SK-N-SH treated with all-trans-retinoic acid at 6 μM for 48 hours (cell line): ENCODE data around the gene DTWD1.

Experiments
- ATAC-seq: fragments of 200-7000 bp; cut with Tn5 transposase; 3 replicates; pipeline ENCODE4 v1.9.1; 2020; ENCODE audit warnings: mild to moderate bottlenecking, moderate library complexity
- BACH2 ChIP-seq: fragments of 250-450 bp; sonication (Bioruptor Pico); IDR thresholded peaks from 2 replicates; pipeline ENCODE4 v1.9.0; 2021; ENCODE audit warnings: mild to moderate bottlenecking, borderline replicate concordance
- CSDC2 ChIP-seq: fragments of 250-450 bp; sonication (Bioruptor Pico); IDR thresholded peaks from 2 replicates; pipeline ENCODE4 v1.5.0; 2020; ENCODE audit warnings: mild to moderate bottlenecking, moderate library complexity
- ESRRG ChIP-seq: fragments of 250-450 bp; sonication (Bioruptor Pico); IDR thresholded peaks from 2 replicates; pipeline ENCODE4 v1.6.1; 2021; ENCODE audit warnings: mild to moderate bottlenecking
- GLIS3 ChIP-seq: fragments of 250-450 bp; sonication (Bioruptor Pico); IDR thresholded peaks from 2 replicates; pipeline ENCODE4 v1.5.0; 2020; ENCODE audit warnings: mild to moderate bottlenecking, moderate library complexity
- ISL1 ChIP-seq: fragments of 250-450 bp; sonication (Bioruptor Pico); IDR thresholded peaks from 2 replicates; pipeline ENCODE4 v2.1.2; 2022; ENCODE audit warnings: mild to moderate bottlenecking, moderate library complexity
- OSR1 ChIP-seq: fragments of 250-450 bp; sonication (Bioruptor Pico); IDR thresholded peaks from 2 replicates; pipeline ENCODE4 v1.8.0; 2022; ENCODE audit warnings: moderate library complexity, mild to moderate bottlenecking, inconsistent platforms
- PATZ1 ChIP-seq: fragments of 250-450 bp; sonication (Bioruptor Pico); IDR thresholded peaks from 2 replicates; pipeline ENCODE4 v1.8.0; 2020; ENCODE audit warnings: mild to moderate bottlenecking, moderate library complexity, borderline replicate concordance
- PPARA ChIP-seq: fragments of 250-450 bp; sonication (Bioruptor Pico); IDR thresholded peaks from 2 replicates; pipeline ENCODE4 v1.5.0; 2020; ENCODE audit warnings: mild to moderate bottlenecking, borderline replicate concordance
- RARB ChIP-seq: fragments of 250-450 bp; sonication (Bioruptor Pico); IDR thresholded peaks from 2 replicates; pipeline ENCODE4 v1.8.0; 2021; ENCODE audit warnings: mild to moderate bottlenecking, moderate library complexity
- TCF4 ChIP-seq: fragments of 250-450 bp; sonication (Bioruptor Pico); IDR thresholded peaks from 2 replicates; pipeline ENCODE4 v1.8.0; 2021; ENCODE audit warnings: mild to moderate bottlenecking, moderate library complexity, borderline replicate concordance
- TOX ChIP-seq: fragments of 250-450 bp; sonication (Bioruptor Pico); IDR thresholded peaks from 2 replicates; pipeline ENCODE4 v1.8.0; 2021; ENCODE audit warnings: mild to moderate bottlenecking, moderate library complexity, borderline replicate concordance
- ZC3H10 ChIP-seq: fragments of 250-450 bp; sonication (Bioruptor Pico); IDR thresholded peaks from 2 replicates; pipeline ENCODE4 v1.5.1; 2021; ENCODE audit warnings: mild to moderate bottlenecking, moderate library complexity
- ZFP3 ChIP-seq: fragments of 250-450 bp; sonication (Bioruptor Pico); IDR thresholded peaks from 2 replicates; pipeline ENCODE4 v1.5.0; 2020; ENCODE audit warnings: mild to moderate bottlenecking, moderate library complexity
- ZFP30 ChIP-seq: fragments of 450-650 bp; formaldehyde crosslinking; IDR thresholded peaks from 2 replicates; pipeline ENCODE4 v1.5.0; 2022; ENCODE audit warnings: mild to moderate bottlenecking, moderate library complexity
- ZNF565 ChIP-seq: fragments of 450-650 bp; formaldehyde crosslinking; conservative IDR thresholded peaks from 2 replicates; pipeline ENCODE4 v1.5.0; 2020; ENCODE audit warnings: low read depth, mild to moderate bottlenecking, moderate library complexity
- ZNF70 ChIP-seq: fragments of 450-650 bp; formaldehyde crosslinking; IDR thresholded peaks from 2 replicates; pipeline ENCODE4 v1.5.0; 2020; ENCODE audit warnings: mild to moderate bottlenecking, moderate library complexity
- ZNF8 ChIP-seq: fragments of 450-650 bp; formaldehyde crosslinking; IDR thresholded peaks from 2 replicates; pipeline ENCODE4 v1.5.0; 2020; ENCODE audit warnings: mild to moderate bottlenecking, moderate library complexity
- TF ChIP-seq, protein P1 (sequence below): fragments of 250-450 bp; sonication (Bioruptor Pico); IDR thresholded peaks from 2 replicates; pipeline ENCODE4 v1.8.0; 2021; ENCODE audit warnings: low read depth, mild to moderate bottlenecking, moderate library complexity, borderline replicate concordance
- TF ChIP-seq, protein P2 (sequence below): fragments of 250-450 bp; sonication (Bioruptor Pico); IDR thresholded peaks from 2 replicates; pipeline ENCODE4 v1.5.0; 2020; ENCODE audit warnings: mild to moderate bottlenecking, moderate library complexity
- TF ChIP-seq, protein P3 (sequence below): fragments of 250-450 bp; sonication (Bioruptor Pico); IDR thresholded peaks from 2 replicates; pipeline ENCODE4 v1.5.1; 2020; ENCODE audit warnings: low read depth, mild to moderate bottlenecking, moderate library complexity

Gene DTWD1

DNA sequence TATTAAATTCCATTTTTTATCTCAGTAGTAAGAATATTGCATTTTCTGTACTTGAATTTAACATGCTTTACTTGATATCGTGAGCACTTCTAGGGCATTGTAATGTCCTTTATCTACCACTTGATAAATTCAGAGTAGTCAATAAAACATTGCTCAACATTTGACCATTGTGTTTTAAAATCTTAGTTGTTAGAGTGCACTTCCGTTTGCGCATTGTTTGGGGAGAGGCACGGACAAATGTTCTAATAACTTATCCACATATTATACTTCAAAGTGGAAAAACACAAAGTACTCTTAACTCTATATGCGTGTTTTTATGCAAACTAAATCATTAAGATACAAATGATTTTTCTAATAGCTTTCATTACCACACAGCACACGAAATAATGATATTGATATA lies 649 bp upstream of the DTWD1 start (continued):
- TF ChIP-seq PATZ1 (CRISPR knock-in tag), result no peak
- TF ChIP-seq PPARA (CRISPR knock-in tag), result no peak
- TF ChIP-seq ESRRG, result no peak
- no peak for TF ChIP-seq ZC3H10
- TF ChIP-seq TOX, result no peak
- no peak for TF ChIP-seq ZFP30 (CRISPR knock-in tag)

DNA sequence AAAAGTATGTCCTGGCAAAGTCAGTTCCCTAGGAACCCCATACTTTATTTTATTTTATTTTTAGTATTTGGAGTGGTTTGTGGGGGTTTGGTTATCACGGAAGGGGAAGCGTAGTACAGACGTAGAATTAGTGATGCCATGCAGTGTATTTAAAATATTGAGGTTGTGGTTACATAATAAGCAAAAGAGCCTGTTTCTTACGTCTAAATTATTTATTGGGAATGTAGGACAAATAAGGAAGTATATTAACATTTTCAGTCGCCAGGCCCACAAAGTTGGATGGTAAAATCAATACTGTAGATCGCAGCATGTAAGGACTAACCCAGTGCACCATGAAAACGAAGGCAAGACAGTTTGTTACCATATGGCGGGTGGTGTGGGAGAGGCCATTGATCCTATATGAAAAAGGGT lies 558 bp downstream of the DTWD1 start:
- ATAC-seq, result no peak
- TF ChIP-seq BACH2 (CRISPR knock-in tag) (no peak), TOX (no peak), ESRRG (no peak), ZFP30 (CRISPR knock-in tag) (no peak)
- TF ChIP-seq, all 23 proteins: peak for 0

GRCh38 chr15:49621887-49622286 lies 1.0 kb downstream of the DTWD1 start:
- TF ChIP-seq TCF4 (CRISPR knock-in tag) (no peak), ZNF70 (CRISPR knock-in tag) (0 out of 2 replicates have a peak, but pooled peaks have one; percentile 43)
- ATAC-seq, result no peak

GRCh38 chr15:49622561-49622960 lies 1.7 kb downstream of the DTWD1 start:
- ATAC-seq, result no peak
- TF ChIP-seq ISL1 (CRISPR knock-in tag) (no peak), BACH2 (CRISPR knock-in tag) (no peak), ZC3H10 (no peak), ZNF70 (CRISPR knock-in tag) (no peak), TCF4 (CRISPR knock-in tag) (no peak), ZNF565 (CRISPR knock-in tag) (no peak), CSDC2 (CRISPR knock-in tag) (no peak), PPARA (CRISPR knock-in tag) (no peak), ZFP3 (CRISPR knock-in tag) (no peak), GLIS3 (CRISPR knock-in tag) (no peak), OSR1 (CRISPR knock-in tag) (no peak), ZNF8 (no peak), ZFP30 (CRISPR knock-in tag) (no peak)
- TF ChIP-seq, protein P1, sequence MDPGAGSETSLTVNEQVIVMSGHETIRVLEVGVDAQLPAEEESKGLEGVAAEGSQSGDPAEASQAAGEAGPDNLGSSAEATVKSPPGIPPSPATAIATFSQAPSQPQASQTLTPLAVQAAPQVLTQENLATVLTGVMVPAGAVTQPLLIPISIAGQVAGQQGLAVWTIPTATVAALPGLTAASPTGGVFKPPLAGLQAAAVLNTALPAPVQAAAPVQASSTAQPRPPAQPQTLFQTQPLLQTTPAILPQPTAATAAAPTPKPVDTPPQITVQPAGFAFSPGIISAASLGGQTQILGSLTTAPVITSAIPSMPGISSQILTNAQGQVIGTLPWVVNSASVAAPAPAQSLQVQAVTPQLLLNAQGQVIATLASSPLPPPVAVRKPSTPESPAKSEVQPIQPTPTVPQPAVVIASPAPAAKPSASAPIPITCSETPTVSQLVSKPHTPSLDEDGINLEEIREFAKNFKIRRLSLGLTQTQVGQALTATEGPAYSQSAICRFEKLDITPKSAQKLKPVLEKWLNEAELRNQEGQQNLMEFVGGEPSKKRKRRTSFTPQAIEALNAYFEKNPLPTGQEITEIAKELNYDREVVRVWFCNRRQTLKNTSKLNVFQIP, result no peak
- TF ChIP-seq, protein P2, sequence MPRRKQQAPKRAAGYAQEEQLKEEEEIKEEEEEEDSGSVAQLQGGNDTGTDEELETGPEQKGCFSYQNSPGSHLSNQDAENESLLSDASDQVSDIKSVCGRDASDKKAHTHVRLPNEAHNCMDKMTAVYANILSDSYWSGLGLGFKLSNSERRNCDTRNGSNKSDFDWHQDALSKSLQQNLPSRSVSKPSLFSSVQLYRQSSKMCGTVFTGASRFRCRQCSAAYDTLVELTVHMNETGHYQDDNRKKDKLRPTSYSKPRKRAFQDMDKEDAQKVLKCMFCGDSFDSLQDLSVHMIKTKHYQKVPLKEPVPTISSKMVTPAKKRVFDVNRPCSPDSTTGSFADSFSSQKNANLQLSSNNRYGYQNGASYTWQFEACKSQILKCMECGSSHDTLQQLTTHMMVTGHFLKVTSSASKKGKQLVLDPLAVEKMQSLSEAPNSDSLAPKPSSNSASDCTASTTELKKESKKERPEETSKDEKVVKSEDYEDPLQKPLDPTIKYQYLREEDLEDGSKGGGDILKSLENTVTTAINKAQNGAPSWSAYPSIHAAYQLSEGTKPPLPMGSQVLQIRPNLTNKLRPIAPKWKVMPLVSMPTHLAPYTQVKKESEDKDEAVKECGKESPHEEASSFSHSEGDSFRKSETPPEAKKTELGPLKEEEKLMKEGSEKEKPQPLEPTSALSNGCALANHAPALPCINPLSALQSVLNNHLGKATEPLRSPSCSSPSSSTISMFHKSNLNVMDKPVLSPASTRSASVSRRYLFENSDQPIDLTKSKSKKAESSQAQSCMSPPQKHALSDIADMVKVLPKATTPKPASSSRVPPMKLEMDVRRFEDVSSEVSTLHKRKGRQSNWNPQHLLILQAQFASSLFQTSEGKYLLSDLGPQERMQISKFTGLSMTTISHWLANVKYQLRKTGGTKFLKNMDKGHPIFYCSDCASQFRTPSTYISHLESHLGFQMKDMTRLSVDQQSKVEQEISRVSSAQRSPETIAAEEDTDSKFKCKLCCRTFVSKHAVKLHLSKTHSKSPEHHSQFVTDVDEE (CRISPR knock-in tag), result no peak
- TF ChIP-seq, protein P3, sequence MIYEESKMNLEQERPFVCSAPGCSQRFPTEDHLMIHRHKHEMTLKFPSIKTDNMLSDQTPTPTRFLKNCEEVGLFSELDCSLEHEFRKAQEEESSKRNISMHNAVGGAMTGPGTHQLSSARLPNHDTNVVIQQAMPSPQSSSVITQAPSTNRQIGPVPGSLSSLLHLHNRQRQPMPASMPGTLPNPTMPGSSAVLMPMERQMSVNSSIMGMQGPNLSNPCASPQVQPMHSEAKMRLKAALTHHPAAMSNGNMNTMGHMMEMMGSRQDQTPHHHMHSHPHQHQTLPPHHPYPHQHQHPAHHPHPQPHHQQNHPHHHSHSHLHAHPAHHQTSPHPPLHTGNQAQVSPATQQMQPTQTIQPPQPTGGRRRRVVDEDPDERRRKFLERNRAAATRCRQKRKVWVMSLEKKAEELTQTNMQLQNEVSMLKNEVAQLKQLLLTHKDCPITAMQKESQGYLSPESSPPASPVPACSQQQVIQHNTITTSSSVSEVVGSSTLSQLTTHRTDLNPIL (CRISPR knock-in tag), result no peak

GRCh38 chr15:49624056-49624455 lies 3.2 kb downstream of the DTWD1 start:
- TF ChIP-seq BACH2 (CRISPR knock-in tag) (no peak), ZC3H10 (no peak), GLIS3 (CRISPR knock-in tag) (no peak), RARB (CRISPR knock-in tag) (no peak), TOX (no peak), PATZ1 (CRISPR knock-in tag) (no peak), ZNF70 (CRISPR knock-in tag) (no peak)
- TF ChIP-seq, protein P2 (CRISPR knock-in tag), result no peak
- no peak for ATAC-seq
